ENCODE results near the gene NCAN. TPM values are rescaled to one million over a fixed set of nuclear protein-coding genes. Genes with fewer than 3 reads are reported as not detected.

The NCAN gene
- total and polyA plus RNA-seq, 2 of the 13 experiments (the other 11 are each of a cell fraction or from before 2014, with no cell fraction given): not detected

DNA sequence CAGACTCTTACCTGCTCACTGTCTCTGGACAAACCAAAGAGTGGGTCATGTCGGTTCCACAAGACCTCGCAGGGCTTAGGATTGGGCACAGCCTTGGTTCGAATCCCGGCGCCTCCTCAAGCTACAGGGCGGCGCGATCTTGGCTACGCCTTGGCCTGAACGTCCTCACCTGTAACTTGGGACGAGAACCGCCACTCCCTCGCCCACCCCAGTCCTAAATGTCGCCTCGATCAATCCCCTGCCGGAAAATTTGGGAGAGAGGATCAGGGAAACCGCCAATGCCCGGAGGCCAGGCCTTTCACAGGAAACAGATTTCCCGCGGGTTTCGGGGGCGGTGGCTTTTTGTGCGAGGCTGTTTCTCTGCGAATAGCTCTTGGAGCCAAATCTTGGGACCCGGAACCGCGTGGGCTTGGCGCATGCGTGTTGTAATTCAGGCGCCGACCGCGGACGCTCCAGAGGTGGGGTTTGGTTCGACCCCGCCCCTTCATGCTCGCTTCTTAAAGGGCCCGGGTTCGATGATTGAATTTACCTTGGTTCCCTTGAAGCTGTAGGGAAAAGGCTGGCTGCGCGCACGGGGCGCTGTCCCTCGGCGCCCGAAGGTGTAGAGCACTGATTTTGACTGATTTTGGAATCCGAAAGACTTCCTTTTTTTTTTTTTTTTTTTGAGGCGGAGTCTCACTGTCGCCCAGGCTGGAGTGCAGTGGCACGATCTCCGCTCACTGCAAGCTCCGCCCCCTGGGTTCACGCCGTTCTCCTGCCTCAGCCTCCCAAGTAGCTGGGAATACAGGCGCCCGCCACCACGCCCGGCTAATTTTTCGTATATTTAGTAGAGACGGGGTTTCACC lies 8.5 kb upstream of the NCAN start, which contains the start of gene NR2C2AP (continued):
- 0 out of 2 replicates have a peak, but pooled peaks have one; percentile 27 for TF ChIP-seq SP4 (CRISPR knock-in tag; IDR thresholded peaks at IDR 0.05)
- TF ChIP-seq ZSCAN21 (CRISPR knock-in tag; IDR thresholded peaks at IDR 0.05; ENCODE audit: borderline replicate concordance): 0 out of 2 replicates have a peak, but pooled peaks have one; percentile 24
- TF ChIP-seq, protein P1, sequence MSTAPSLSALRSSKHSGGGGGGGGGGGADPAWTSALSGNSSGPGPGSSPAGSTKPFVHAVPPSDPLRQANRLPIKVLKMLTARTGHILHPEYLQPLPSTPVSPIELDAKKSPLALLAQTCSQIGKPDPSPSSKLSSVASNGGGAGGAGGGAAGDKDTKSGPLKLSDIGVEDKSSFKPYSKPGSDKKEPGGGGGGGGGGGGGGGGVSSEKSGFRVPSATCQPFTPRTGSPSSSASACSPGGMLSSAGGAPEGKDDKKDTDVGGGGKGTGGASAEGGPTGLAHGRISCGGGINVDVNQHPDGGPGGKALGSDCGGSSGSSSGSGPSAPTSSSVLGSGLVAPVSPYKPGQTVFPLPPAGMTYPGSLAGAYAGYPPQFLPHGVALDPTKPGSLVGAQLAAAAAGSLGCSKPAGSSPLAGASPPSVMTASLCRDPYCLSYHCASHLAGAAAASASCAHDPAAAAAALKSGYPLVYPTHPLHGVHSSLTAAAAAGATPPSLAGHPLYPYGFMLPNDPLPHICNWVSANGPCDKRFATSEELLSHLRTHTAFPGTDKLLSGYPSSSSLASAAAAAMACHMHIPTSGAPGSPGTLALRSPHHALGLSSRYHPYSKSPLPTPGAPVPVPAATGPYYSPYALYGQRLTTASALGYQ (CRISPR knock-in tag; IDR thresholded peaks at IDR 0.05): no peak
- 0 out of 2 replicates have a peak, but pooled peaks have one; percentile 68 for TF ChIP-seq SNAPC2 (CRISPR knock-in tag; IDR thresholded peaks at IDR 0.05)
- TF ChIP-seq TMF1 (CRISPR knock-in tag; IDR thresholded peaks at IDR 0.05; ENCODE audit: low read depth): 0 out of 2 replicates have a peak, but pooled peaks have one; percentile 24
- TF ChIP-seq, protein P2, sequence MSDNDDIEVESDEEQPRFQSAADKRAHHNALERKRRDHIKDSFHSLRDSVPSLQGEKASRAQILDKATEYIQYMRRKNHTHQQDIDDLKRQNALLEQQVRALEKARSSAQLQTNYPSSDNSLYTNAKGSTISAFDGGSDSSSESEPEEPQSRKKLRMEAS (IDR thresholded peaks at IDR 0.05): peak; percentile 86
- no peak for TF ChIP-seq ZNF432 (CRISPR knock-in tag; IDR thresholded peaks at IDR 0.05; ENCODE audit: borderline replicate concordance)
- TF ChIP-seq ZNF530 (CRISPR knock-in tag; IDR thresholded peaks at IDR 0.05; ENCODE audit: low read depth): no peak
- TF ChIP-seq ZNF317 (CRISPR knock-in tag; IDR thresholded peaks at IDR 0.05): no peak
- peak; percentile 19; the same call in 1 of the 2 replicates for TF ChIP-seq ZNF232 (CRISPR knock-in tag; IDR thresholded peaks at IDR 0.05; ENCODE audit: borderline replicate concordance)
- TF ChIP-seq, protein P3, sequence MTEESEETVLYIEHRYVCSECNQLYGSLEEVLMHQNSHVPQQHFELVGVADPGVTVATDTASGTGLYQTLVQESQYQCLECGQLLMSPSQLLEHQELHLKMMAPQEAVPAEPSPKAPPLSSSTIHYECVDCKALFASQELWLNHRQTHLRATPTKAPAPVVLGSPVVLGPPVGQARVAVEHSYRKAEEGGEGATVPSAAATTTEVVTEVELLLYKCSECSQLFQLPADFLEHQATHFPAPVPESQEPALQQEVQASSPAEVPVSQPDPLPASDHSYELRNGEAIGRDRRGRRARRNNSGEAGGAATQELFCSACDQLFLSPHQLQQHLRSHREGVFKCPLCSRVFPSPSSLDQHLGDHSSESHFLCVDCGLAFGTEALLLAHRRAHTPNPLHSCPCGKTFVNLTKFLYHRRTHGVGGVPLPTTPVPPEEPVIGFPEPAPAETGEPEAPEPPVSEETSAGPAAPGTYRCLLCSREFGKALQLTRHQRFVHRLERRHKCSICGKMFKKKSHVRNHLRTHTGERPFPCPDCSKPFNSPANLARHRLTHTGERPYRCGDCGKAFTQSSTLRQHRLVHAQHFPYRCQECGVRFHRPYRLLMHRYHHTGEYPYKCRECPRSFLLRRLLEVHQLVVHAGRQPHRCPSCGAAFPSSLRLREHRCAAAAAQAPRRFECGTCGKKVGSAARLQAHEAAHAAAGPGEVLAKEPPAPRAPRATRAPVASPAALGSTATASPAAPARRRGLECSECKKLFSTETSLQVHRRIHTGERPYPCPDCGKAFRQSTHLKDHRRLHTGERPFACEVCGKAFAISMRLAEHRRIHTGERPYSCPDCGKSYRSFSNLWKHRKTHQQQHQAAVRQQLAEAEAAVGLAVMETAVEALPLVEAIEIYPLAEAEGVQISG (CRISPR knock-in tag; IDR thresholded peaks at IDR 0.05): peak; percentile 43; the same call in 1 of the 2 replicates
- TF ChIP-seq RBFOX2 (IDR thresholded peaks at IDR 0.05; ENCODE audit: low read depth, low read length): peak; percentile 57; the same call in 1 of the 2 replicates
- no peak for TF ChIP-seq ZNF737 (CRISPR knock-in tag; IDR thresholded peaks at IDR 0.05; ENCODE audit: borderline replicate concordance)
- TF ChIP-seq, protein P4, sequence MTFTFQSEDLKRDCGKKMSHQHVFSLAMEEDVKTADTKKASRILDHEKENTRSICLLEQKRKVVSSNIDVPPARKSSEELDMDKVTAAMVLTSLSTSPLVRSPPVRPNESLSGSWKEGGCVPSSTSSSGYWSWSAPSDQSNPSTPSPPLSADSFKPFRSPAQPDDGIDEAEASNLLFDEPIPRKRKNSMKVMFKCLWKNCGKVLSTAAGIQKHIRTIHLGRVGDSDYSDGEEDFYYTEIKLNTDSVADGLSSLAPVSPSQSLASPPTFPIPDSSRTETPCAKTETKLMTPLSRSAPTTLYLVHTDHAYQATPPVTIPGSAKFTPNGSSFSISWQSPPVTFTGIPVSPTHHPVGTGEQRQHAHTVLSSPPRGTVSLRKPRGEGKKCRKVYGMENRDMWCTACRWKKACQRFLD (CRISPR knock-in tag; IDR thresholded peaks at IDR 0.05; ENCODE audit: borderline replicate concordance): no peak
- TF ChIP-seq ZNF883 (CRISPR knock-in tag; IDR thresholded peaks at IDR 0.05; ENCODE audit: not compliant biosample characterization): no peak
- TF ChIP-seq, protein P5, sequence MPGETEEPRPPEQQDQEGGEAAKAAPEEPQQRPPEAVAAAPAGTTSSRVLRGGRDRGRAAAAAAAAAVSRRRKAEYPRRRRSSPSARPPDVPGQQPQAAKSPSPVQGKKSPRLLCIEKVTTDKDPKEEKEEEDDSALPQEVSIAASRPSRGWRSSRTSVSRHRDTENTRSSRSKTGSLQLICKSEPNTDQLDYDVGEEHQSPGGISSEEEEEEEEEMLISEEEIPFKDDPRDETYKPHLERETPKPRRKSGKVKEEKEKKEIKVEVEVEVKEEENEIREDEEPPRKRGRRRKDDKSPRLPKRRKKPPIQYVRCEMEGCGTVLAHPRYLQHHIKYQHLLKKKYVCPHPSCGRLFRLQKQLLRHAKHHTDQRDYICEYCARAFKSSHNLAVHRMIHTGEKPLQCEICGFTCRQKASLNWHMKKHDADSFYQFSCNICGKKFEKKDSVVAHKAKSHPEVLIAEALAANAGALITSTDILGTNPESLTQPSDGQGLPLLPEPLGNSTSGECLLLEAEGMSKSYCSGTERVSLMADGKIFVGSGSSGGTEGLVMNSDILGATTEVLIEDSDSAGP (CRISPR knock-in tag; IDR thresholded peaks at IDR 0.05; ENCODE audit: borderline replicate concordance): peak; percentile 99
- no peak for TF ChIP-seq ZNF644 (CRISPR knock-in tag; IDR thresholded peaks at IDR 0.05; ENCODE audit: low read depth)
- TF ChIP-seq, protein P6, sequence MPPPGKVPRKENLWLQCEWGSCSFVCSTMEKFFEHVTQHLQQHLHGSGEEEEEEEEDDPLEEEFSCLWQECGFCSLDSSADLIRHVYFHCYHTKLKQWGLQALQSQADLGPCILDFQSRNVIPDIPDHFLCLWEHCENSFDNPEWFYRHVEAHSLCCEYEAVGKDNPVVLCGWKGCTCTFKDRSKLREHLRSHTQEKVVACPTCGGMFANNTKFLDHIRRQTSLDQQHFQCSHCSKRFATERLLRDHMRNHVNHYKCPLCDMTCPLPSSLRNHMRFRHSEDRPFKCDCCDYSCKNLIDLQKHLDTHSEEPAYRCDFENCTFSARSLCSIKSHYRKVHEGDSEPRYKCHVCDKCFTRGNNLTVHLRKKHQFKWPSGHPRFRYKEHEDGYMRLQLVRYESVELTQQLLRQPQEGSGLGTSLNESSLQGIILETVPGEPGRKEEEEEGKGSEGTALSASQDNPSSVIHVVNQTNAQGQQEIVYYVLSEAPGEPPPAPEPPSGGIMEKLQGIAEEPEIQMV (CRISPR knock-in tag; IDR thresholded peaks at IDR 0.05; ENCODE audit: low read depth): peak; percentile 86; the same call in 1 of the 2 replicates

Measured in HepG2 (cell line).